Uterus (tissue), 4 donors: ENCODE measurements around the gene TCF12. TPM values are rescaled to one million over a fixed set of nuclear protein-coding genes. Genes with fewer than 3 reads are reported as not detected.

Experiments
- DNase-seq, 2 donors: peaks; one replicate each; pipeline ENCODE4 v3.0.0-alpha.2; 2019 to 2020
- H3K27ac ChIP-seq, 2 donors: fragments of 200-600 bp; sonication (generic); 1 replicate in 1 of 2; 2 replicates in 1 of 2; pipeline ENCODE4 v1.5.1; 2016 to 2018
- H3K27me3 ChIP-seq, 2 donors: fragments of 200-600 bp; sonication (generic); one replicate each; pipeline ENCODE4 v1.5.1; 2018 to 2019; ENCODE audit warnings: control low read depth in 1 of 2
- H3K36me3 ChIP-seq, 2 donors: fragments of 200-600 bp; sonication (generic); one replicate each; pipeline ENCODE4 v1.5.1; 2019; ENCODE audit warnings: control low read depth in 1 of 2
- H3K4me1 ChIP-seq, 2 donors: fragments of 200-600 bp; sonication (generic); one replicate each; pipeline ENCODE4 v1.5.1; 2018 to 2019; ENCODE audit warnings: control low read depth in 1 of 2
- H3K4me3 ChIP-seq, 2 donors: fragments of 200-600 bp; sonication (generic); 1 replicate in 1 of 2; 2 replicates in 1 of 2; pipeline ENCODE4 v1.5.1; 2018 to 2019; ENCODE audit warnings: mild to moderate bottlenecking in 1 of 2
- H3K9me3 ChIP-seq, 2 donors: fragments of 200-600 bp; sonication (generic); one replicate each; pipeline ENCODE4 v1.5.1; 2019; ENCODE audit warnings: control low read depth in 1 of 2
- CTCF ChIP-seq, 4 experiments: fragments of 200-600 bp in 2 of 4; fragments of 450-650 bp in 2 of 4; sonication (generic) in 2 of 4; IDR thresholded peaks; one replicate each; pipeline ENCODE4 v1.5.1; 2016 to 2019; ENCODE audit warnings: antibody characterized with exemption in 4 of 4, mild to moderate bottlenecking in 2 of 4, moderate library complexity in 1 of 4
- POLR2A ChIP-seq, 2 donors: fragments of 450-650 bp; IDR thresholded peaks; one replicate each; pipeline ENCODE4 v1.6.1; 2016; ENCODE audit warnings: antibody characterized with exemption in 2 of 2, mild to moderate bottlenecking in 1 of 2, moderate library complexity in 1 of 2
- intact Hi-C: fragments of 100-400 bp; cut with DNase I; formaldehyde crosslinking; loops from one replicate; pipeline ENCODE4 v1.15.1; 2023; ENCODE audit warnings: low total_unique reads
- total RNA-seq, 4 donors: library from RNA; depleted of rRNA in 3 of 4; stranded (reverse); fragments of >200 nt in 3 of 4; gene quantifications; one replicate each; pipeline versions ENCODE4 v1.1.0 to v1.2.4, GENCODE V29; 2014 to 2023
- donor health status: DM: yes; HTN: yes; CAD: no.

TCF12 gene
- total RNA-seq, 4 donors from 2014 or later, result 109 to 361 (median 196) TPM

- no peaks in the 10 kb centered on the region for H3K9me3 ChIP-seq
- no peak for TF ChIP-seq CTCF (IDR thresholded peaks at IDR 0.05)
- no peak for TF ChIP-seq POLR2A (IDR thresholded peaks at IDR 0.05)
- no peaks in the 10 kb centered on the region for H3K4me1 ChIP-seq
- intact Hi-C loops, result no loop called here
- no peak overlapping the region for H3K27ac ChIP-seq
- H3K4me3 ChIP-seq, result no peak overlapping the region
- no peak for DNase-seq
- no peaks in the 10 kb centered on the region for H3K36me3 ChIP-seq
- H3K27me3 ChIP-seq, result no peaks in the 10 kb centered on the region
These were observed 192.6 kb downstream of the TCF12 start for GRCh38 chr15:57111002-57111401.

GRCh38 chr15:57112178-57112577, 193.7 kb downstream of the TCF12 start:
- Histone ChIP-seq H3K36me3 (no peaks in the 10 kb centered on the region), H3K27ac (no peak overlapping the region), H3K4me1 (no peaks in the 10 kb centered on the region), H3K4me3 (no peak overlapping the region), H3K27me3 (no peaks in the 10 kb centered on the region), H3K9me3 (no peaks in the 10 kb centered on the region)
- DNase-seq, result no peak
- TF ChIP-seq POLR2A (IDR thresholded peaks at IDR 0.05) (no peak), CTCF (IDR thresholded peaks at IDR 0.05) (no peak)
- intact Hi-C loops, result no loop called here

- Histone ChIP-seq H3K9me3 (no peaks in the 10 kb centered on the region), H3K4me3 (no peak overlapping the region), H3K27ac (no peak overlapping the region), H3K4me1 (no peaks in the 10 kb centered on the region), H3K36me3 (no peaks in the 10 kb centered on the region), H3K27me3 (no peaks in the 10 kb centered on the region)
- intact Hi-C loops, result no loop called here
- DNase-seq, result no peak
- no peak for TF ChIP-seq CTCF (IDR thresholded peaks at IDR 0.05)
- TF ChIP-seq POLR2A (IDR thresholded peaks at IDR 0.05), result no peak
These were observed 195.6 kb downstream of the TCF12 start for GRCh38 chr15:57114070-57114469.

- no peaks in the 10 kb centered on the region for H3K9me3 ChIP-seq
- TF ChIP-seq POLR2A (IDR thresholded peaks at IDR 0.05) (no peak), CTCF (IDR thresholded peaks at IDR 0.05) (no peak)
- H3K4me3 ChIP-seq, result no peak overlapping the region
- intact Hi-C loops, result no loop called here
- no peak overlapping the region for H3K27ac ChIP-seq
- H3K27me3 ChIP-seq, result no peaks in the 10 kb centered on the region
- DNase-seq, result no peak
- H3K4me1 ChIP-seq, result peaks cover 0 to 4% of the 10 kb centered on the region in 2 donors
- no peaks in the 10 kb centered on the region for H3K36me3 ChIP-seq
These were observed 199.8 kb downstream of the TCF12 start for GRCh38 chr15:57118013-57118799.

GRCh38 chr15:57122080-57122840, 203.8 kb downstream of the TCF12 start:
- no peaks in the 10 kb centered on the region for H3K36me3 ChIP-seq
- peaks cover 0 to 4% of the 10 kb centered on the region in 2 donors for H3K4me1 ChIP-seq
- intact Hi-C loops, result no loop called here
- no peak overlapping the region for H3K27ac ChIP-seq
- no peak overlapping the region for H3K4me3 ChIP-seq
- H3K9me3 ChIP-seq, result no peaks in the 10 kb centered on the region
- TF ChIP-seq CTCF (IDR thresholded peaks at IDR 0.05) (no peak), POLR2A (IDR thresholded peaks at IDR 0.05) (no peak)
- DNase-seq, result no peak
- H3K27me3 ChIP-seq, result no peaks in the 10 kb centered on the region
